ENCODE data around the gene SNX25.

SNX25 gene

DNA sequence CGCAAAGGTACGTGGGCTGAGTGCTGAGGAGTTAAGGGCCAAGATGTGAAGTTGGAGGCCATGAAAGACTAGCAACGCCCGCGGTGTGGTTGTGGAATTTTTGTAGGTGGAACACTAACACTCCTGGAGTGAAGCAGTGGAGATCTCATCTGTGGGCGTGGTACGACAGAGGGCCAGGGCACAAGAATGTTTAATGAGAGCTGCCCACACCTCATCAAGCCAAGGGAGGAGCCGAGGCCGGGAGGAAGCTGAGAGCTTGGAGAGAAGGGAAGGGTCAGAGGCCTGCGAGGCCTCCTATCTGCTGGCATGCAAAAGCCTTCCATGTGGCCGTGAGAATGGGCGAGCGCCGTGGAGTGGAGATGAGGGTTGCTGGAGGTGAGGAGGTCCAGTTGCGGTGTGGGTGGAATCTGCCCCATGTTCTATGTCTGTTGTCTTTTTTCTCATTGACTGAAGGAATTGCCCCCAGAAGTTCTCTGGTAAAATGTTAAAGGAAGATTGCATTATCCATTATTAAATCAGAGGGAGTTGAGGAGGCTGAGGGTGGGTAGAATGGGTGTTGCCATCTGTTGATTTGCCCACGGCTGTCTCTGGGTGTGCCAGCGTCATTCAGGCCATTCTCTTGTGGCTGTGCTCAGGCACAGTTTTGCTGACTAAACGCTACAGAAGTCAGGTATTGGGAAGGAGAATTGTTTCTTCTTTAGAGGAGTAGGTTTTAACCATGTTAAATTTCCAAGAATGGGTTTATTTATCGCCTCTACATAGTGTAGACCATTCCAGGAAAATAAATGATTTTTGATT is 19.8 kb downstream of the SNX25 start:
- H3K4me3 ChIP-seq (ENCODE audit: low read length), result no peak overlapping the region
- DNase-seq (ENCODE audit: low read depth), result no peak
- TF ChIP-seq, protein P1, sequence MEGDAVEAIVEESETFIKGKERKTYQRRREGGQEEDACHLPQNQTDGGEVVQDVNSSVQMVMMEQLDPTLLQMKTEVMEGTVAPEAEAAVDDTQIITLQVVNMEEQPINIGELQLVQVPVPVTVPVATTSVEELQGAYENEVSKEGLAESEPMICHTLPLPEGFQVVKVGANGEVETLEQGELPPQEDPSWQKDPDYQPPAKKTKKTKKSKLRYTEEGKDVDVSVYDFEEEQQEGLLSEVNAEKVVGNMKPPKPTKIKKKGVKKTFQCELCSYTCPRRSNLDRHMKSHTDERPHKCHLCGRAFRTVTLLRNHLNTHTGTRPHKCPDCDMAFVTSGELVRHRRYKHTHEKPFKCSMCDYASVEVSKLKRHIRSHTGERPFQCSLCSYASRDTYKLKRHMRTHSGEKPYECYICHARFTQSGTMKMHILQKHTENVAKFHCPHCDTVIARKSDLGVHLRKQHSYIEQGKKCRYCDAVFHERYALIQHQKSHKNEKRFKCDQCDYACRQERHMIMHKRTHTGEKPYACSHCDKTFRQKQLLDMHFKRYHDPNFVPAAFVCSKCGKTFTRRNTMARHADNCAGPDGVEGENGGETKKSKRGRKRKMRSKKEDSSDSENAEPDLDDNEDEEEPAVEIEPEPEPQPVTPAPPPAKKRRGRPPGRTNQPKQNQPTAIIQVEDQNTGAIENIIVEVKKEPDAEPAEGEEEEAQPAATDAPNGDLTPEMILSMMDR (IDR thresholded peaks at IDR 0.05; ENCODE audit: insufficient read depth, low read depth, low read length, missing control alignments), result no peak

GRCh38 chr4:185232370-185232769 is 23.0 kb downstream of the SNX25 start:
- DNase-seq (ENCODE audit: low read depth), result peak; percentile 50
- TF ChIP-seq, protein P1 (IDR thresholded peaks at IDR 0.05; ENCODE audit: insufficient read depth, low read depth, low read length, missing control alignments), result no peak
- no peak overlapping the region for H3K4me3 ChIP-seq (ENCODE audit: low read length)

DNA sequence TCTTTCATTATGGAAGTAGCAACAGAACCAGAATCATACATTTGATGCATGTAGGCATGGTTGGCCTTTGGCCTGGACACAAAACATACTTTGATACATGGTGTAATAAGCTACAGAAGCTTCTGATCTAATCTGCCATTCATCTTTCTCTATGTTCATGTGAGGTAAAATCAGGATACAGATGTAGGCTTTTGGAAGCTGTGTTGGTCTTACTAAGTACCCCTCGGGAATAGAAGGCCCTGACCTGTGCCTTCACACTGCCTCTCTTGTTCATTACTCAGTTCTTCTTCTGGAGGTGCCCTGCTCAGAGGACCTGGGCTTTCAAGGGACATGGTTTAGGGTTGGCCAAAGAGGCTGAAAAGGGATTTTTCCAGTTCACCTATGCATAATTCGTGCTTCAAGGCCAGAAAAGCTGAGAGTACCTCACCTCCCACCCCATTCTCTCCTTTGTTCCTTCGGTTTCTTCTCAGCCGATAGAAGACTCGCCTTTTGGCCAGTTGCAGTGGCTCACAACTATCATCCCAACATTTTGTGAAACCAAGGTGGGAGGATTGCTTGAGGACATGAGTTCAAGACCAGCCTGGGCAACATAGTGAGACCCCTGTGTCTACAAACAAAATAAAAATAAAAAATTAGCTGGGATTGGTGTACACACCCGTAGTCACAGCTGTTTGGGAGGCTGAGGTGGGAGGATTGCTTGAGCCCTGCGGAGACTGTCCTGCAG is 25.9 kb downstream of the SNX25 start:
- DNase-seq (ENCODE audit: low read depth), result no peak
- TF ChIP-seq, protein P1 (IDR thresholded peaks at IDR 0.05; ENCODE audit: insufficient read depth, low read depth, low read length, missing control alignments), result no peak
- no peak overlapping the region for H3K4me3 ChIP-seq (ENCODE audit: low read length)

GRCh38 chr4:185235843-185236503 is 26.6 kb downstream of the SNX25 start:
- TF ChIP-seq, protein P1 (IDR thresholded peaks at IDR 0.05; ENCODE audit: insufficient read depth, low read depth, low read length, missing control alignments), result no peak
- H3K4me3 ChIP-seq (ENCODE audit: low read length), result no peak overlapping the region
- no peak for DNase-seq (ENCODE audit: low read depth)

DNA sequence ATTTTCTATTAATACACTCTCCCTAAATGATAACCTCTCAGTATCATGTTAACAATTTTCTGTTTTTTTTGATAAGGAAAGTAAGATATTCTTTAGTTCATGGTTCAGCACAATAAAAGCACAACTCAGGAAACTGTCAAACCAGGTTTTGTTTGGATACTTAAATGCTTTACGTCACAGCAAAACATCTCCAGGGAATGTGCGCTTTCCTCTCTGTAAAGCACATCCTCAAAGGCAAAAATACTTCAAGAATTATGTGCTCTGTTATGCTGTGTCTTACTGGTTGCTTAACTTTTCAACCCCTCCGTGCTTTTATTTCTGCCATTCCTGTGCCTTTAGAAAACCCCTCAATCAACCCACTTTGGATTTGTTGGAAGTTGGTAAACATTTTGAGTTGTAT is 27.8 kb downstream of the SNX25 start:
- no peak overlapping the region for H3K4me3 ChIP-seq (ENCODE audit: low read length)
- TF ChIP-seq, protein P1 (IDR thresholded peaks at IDR 0.05; ENCODE audit: insufficient read depth, low read depth, low read length, missing control alignments), result no peak
- no peak for DNase-seq (ENCODE audit: low read depth)

DNA sequence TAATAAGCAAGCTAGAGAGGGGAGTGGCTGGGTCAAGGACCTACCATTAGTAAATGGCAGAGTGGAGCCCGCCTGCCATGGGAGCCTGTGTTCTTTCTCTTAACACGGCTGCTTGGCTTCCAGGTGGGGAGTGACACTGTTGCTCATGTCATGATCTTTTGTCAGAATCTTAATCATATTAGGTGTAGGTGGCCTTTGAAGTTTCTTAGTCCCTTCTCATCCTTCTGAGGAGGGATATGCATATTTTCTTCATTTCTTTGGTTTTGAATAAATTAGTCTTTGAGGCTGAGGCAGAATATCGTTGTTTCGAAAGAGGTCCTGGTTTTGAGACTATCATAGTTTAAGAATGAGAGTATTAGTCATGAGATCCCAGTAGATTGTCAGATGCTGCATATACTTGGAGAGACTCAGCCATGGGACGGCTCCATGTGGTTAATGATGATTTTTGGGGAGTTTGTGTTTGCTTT is 28.9 kb downstream of the SNX25 start:
- TF ChIP-seq, protein P1 (IDR thresholded peaks at IDR 0.05; ENCODE audit: insufficient read depth, low read depth, low read length, missing control alignments), result no peak
- H3K4me3 ChIP-seq (ENCODE audit: low read length), result no peak overlapping the region
- DNase-seq (ENCODE audit: low read depth), result no peak

All from epithelial cell of esophagus (primary cell).